ENCODE data around the gene TEX13C. TPM values are rescaled to one million over a fixed set of nuclear protein-coding genes. Genes with fewer than 3 reads are reported as not detected.

TEX13C gene
- total and polyA plus RNA-seq, 2 experiments from 2014 or later = 0.07 TPM; not detected in 1

GRCh38 chrX:125306335-125306866 is 13.3 kb upstream of the TEX13C start (continued):
- TF ChIP-seq, protein P1, sequence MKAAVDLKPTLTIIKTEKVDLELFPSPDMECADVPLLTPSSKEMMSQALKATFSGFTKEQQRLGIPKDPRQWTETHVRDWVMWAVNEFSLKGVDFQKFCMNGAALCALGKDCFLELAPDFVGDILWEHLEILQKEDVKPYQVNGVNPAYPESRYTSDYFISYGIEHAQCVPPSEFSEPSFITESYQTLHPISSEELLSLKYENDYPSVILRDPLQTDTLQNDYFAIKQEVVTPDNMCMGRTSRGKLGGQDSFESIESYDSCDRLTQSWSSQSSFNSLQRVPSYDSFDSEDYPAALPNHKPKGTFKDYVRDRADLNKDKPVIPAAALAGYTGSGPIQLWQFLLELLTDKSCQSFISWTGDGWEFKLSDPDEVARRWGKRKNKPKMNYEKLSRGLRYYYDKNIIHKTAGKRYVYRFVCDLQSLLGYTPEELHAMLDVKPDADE (IDR thresholded peaks at IDR 0.05) = no peak
- TF ChIP-seq EZH2phosphoT487 (IDR thresholded peaks at IDR 0.05; ENCODE audit: unreplicated experiment) = no peak
- TF ChIP-seq CREB1 (CRISPR knock-in tag; IDR thresholded peaks at IDR 0.05; ENCODE audit: low read depth) = no peak
- no peak for TF ChIP-seq POLR2AphosphoS5 (IDR thresholded peaks at IDR 0.05; ENCODE audit: low read depth)
- TF ChIP-seq, protein P2, sequence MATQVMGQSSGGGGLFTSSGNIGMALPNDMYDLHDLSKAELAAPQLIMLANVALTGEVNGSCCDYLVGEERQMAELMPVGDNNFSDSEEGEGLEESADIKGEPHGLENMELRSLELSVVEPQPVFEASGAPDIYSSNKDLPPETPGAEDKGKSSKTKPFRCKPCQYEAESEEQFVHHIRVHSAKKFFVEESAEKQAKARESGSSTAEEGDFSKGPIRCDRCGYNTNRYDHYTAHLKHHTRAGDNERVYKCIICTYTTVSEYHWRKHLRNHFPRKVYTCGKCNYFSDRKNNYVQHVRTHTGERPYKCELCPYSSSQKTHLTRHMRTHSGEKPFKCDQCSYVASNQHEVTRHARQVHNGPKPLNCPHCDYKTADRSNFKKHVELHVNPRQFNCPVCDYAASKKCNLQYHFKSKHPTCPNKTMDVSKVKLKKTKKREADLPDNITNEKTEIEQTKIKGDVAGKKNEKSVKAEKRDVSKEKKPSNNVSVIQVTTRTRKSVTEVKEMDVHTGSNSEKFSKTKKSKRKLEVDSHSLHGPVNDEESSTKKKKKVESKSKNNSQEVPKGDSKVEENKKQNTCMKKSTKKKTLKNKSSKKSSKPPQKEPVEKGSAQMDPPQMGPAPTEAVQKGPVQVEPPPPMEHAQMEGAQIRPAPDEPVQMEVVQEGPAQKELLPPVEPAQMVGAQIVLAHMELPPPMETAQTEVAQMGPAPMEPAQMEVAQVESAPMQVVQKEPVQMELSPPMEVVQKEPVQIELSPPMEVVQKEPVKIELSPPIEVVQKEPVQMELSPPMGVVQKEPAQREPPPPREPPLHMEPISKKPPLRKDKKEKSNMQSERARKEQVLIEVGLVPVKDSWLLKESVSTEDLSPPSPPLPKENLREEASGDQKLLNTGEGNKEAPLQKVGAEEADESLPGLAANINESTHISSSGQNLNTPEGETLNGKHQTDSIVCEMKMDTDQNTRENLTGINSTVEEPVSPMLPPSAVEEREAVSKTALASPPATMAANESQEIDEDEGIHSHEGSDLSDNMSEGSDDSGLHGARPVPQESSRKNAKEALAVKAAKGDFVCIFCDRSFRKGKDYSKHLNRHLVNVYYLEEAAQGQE (IDR thresholded peaks at IDR 0.05; ENCODE audit: unreplicated experiment) = no peak
- TF ChIP-seq ZNF114 (CRISPR knock-in tag; IDR thresholded peaks at IDR 0.05) = no peak
- TF ChIP-seq STAT1 (IDR thresholded peaks at IDR 0.05; ENCODE audit: unreplicated experiment) = no peak
- TF ChIP-seq EZH2 (IDR thresholded peaks at IDR 0.05; ENCODE audit: low read depth, unreplicated experiment) = no peak
- TF ChIP-seq, protein P3, sequence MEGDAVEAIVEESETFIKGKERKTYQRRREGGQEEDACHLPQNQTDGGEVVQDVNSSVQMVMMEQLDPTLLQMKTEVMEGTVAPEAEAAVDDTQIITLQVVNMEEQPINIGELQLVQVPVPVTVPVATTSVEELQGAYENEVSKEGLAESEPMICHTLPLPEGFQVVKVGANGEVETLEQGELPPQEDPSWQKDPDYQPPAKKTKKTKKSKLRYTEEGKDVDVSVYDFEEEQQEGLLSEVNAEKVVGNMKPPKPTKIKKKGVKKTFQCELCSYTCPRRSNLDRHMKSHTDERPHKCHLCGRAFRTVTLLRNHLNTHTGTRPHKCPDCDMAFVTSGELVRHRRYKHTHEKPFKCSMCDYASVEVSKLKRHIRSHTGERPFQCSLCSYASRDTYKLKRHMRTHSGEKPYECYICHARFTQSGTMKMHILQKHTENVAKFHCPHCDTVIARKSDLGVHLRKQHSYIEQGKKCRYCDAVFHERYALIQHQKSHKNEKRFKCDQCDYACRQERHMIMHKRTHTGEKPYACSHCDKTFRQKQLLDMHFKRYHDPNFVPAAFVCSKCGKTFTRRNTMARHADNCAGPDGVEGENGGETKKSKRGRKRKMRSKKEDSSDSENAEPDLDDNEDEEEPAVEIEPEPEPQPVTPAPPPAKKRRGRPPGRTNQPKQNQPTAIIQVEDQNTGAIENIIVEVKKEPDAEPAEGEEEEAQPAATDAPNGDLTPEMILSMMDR (conservative IDR thresholded peaks at IDR 0.05; ENCODE audit: low read depth in 2 of 2) = no peak
- no peak for TF ChIP-seq ZNF331 (CRISPR knock-in tag; IDR thresholded peaks at IDR 0.05; ENCODE audit: low read depth)

- Histone ChIP-seq H3K4me3 (no peak overlapping the region), H3K27me3 (ENCODE audit: insufficient read depth) (no peaks in the 10 kb centered on the region), H3K27ac (ENCODE audit: low read depth) (no peak overlapping the region), H3F3A (replicated peaks; ENCODE audit: low read depth) (no peaks in the 10 kb centered on the region), H3K4me2 (no peak overlapping the region), H2AFZ (no peak overlapping the region), H4K20me1 (replicated peaks; ENCODE audit: insufficient read depth) (no peaks in the 10 kb centered on the region), H3K79me2 (replicated peaks; ENCODE audit: insufficient read depth) (no peaks in the 10 kb centered on the region), H3K36me3 (ENCODE audit: insufficient read depth) (no peaks in the 10 kb centered on the region), H3K4me1 (ENCODE audit: insufficient read depth) (no peaks in the 10 kb centered on the region), H3K9me2 (ENCODE audit: insufficient read depth) (no peaks in the 10 kb centered on the region)
- Mint-ChIP-seq H3K4me1 (no peaks in the 10 kb centered on the region), H3K4me3 (no peak overlapping the region), H3K27ac (no peak overlapping the region), H3K9me3 (peaks cover 5% of the 10 kb centered on the region; the same call in 1 of the 3 replicates), H3K27me3 (ENCODE audit: insufficient read depth, low read depth, poor library complexity) (no peaks in the 10 kb centered on the region), H3K36me3 (ENCODE audit: low read depth) (no peaks in the 10 kb centered on the region)
- DNase-seq (ENCODE audit: low spot score) = no peak
- ATAC-seq = no peak
- TF ChIP-seq STAT1 (IDR thresholded peaks at IDR 0.05; ENCODE audit: unreplicated experiment) = no peak
- TF ChIP-seq, protein P2 (IDR thresholded peaks at IDR 0.05; ENCODE audit: unreplicated experiment) = no peak
- TF ChIP-seq EZH2 (IDR thresholded peaks at IDR 0.05; ENCODE audit: low read depth, unreplicated experiment) = no peak
- TF ChIP-seq ZNF114 (CRISPR knock-in tag; IDR thresholded peaks at IDR 0.05) = no peak
- TF ChIP-seq, protein P3 (conservative IDR thresholded peaks at IDR 0.05; ENCODE audit: low read depth in 2 of 2) = no peak
Measured at GRCh38 chrX:125308653-125309052, 11.0 kb upstream of the TEX13C start.
